ENCODE data around the gene GAREM2.

The GAREM2 gene

GRCh38 chr2:26187537-26188104 lies 14.7 kb downstream of the GAREM2 start:
- Histone ChIP-seq H3K9ac (ENCODE audit: low read length in 2 of 2) (no peak overlapping the region), H3K36me3 (ENCODE audit: control insufficient read depth in 2 of 2, insufficient read depth in 2 of 2, low read length in 2 of 2) (peaks cover 8 to 26% of the 10 kb centered on the region in 2 donors), H3K27me3 (ENCODE audit: control insufficient read depth in 1 of 2, insufficient read depth in 2 of 2, low read length in 2 of 2) (no peaks in the 10 kb centered on the region), H3K27ac (ENCODE audit: low read length) (no peak overlapping the region), H3K9me3 (ENCODE audit: control insufficient read depth in 2 of 2, low read length in 2 of 2) (no peaks in the 10 kb centered on the region), H3K4me3 (ENCODE audit: low read length in 2 of 2) (no peak overlapping the region), H3K4me1 (ENCODE audit: control insufficient read depth, insufficient read depth, low read length) (peaks cover 26% of the 10 kb centered on the region)

- H3K4me3 ChIP-seq (ENCODE audit: low read length in 2 of 2), result no peak overlapping the region
- H3K27me3 ChIP-seq (ENCODE audit: control insufficient read depth in 1 of 2, insufficient read depth in 2 of 2, low read length in 2 of 2), result no peaks in the 10 kb centered on the region
- peak overlapping the region; percentile 18 for H3K27ac ChIP-seq (ENCODE audit: low read length)
- H3K4me1 ChIP-seq (ENCODE audit: control insufficient read depth, insufficient read depth, low read length), result peaks cover 21% of the 10 kb centered on the region
- H3K9me3 ChIP-seq (ENCODE audit: control insufficient read depth in 2 of 2, low read length in 2 of 2), result no peaks in the 10 kb centered on the region
- H3K9ac ChIP-seq (ENCODE audit: low read length in 2 of 2), result no peak overlapping the region
- H3K36me3 ChIP-seq (ENCODE audit: control insufficient read depth in 2 of 2, insufficient read depth in 2 of 2, low read length in 2 of 2), result peaks cover 17 to 40% of the 10 kb centered on the region in 2 donors
These were observed 16.2 kb downstream of the GAREM2 start for GRCh38 chr2:26189123-26189522.

GRCh38 chr2:26189751-26190150 lies 16.9 kb downstream of the GAREM2 start:
- Histone ChIP-seq H3K9me3 (ENCODE audit: control insufficient read depth in 2 of 2, low read length in 2 of 2) (no peaks in the 10 kb centered on the region), H3K9ac (ENCODE audit: low read length in 2 of 2) (no peak overlapping the region), H3K27ac (ENCODE audit: low read length) (peak overlapping the region; percentile 18), H3K27me3 (ENCODE audit: control insufficient read depth in 1 of 2, insufficient read depth in 2 of 2, low read length in 2 of 2) (no peaks in the 10 kb centered on the region), H3K4me1 (ENCODE audit: control insufficient read depth, insufficient read depth, low read length) (peaks cover 16% of the 10 kb centered on the region), H3K36me3 (ENCODE audit: control insufficient read depth in 2 of 2, insufficient read depth in 2 of 2, low read length in 2 of 2) (peaks cover 23 to 46% of the 10 kb centered on the region in 2 donors), H3K4me3 (ENCODE audit: low read length in 2 of 2) (no peak overlapping the region)

GRCh38 chr2:26190369-26190768 lies 17.5 kb downstream of the GAREM2 start:
- Histone ChIP-seq H3K9ac (ENCODE audit: low read length in 2 of 2) (no peak overlapping the region), H3K36me3 (ENCODE audit: control insufficient read depth in 2 of 2, insufficient read depth in 2 of 2, low read length in 2 of 2) (peaks cover 29 to 51% of the 10 kb centered on the region in 2 donors), H3K4me3 (ENCODE audit: low read length in 2 of 2) (no peak overlapping the region), H3K27ac (ENCODE audit: low read length) (no peak overlapping the region), H3K4me1 (ENCODE audit: control insufficient read depth, insufficient read depth, low read length) (peaks cover 12% of the 10 kb centered on the region), H3K27me3 (ENCODE audit: control insufficient read depth in 1 of 2, insufficient read depth in 2 of 2, low read length in 2 of 2) (no peaks in the 10 kb centered on the region), H3K9me3 (ENCODE audit: control insufficient read depth in 2 of 2, low read length in 2 of 2) (no peaks in the 10 kb centered on the region)

GRCh38 chr2:26191316-26192159 lies 18.6 kb downstream of the GAREM2 start:
- Histone ChIP-seq H3K4me3 (ENCODE audit: low read length in 2 of 2) (no peak overlapping the region), H3K9me3 (ENCODE audit: control insufficient read depth in 2 of 2, low read length in 2 of 2) (no peaks in the 10 kb centered on the region), H3K4me1 (ENCODE audit: control insufficient read depth, insufficient read depth, low read length) (peaks cover 5% of the 10 kb centered on the region), H3K27me3 (ENCODE audit: control insufficient read depth in 1 of 2, insufficient read depth in 2 of 2, low read length in 2 of 2) (no peaks in the 10 kb centered on the region), H3K36me3 (ENCODE audit: control insufficient read depth in 2 of 2, insufficient read depth in 2 of 2, low read length in 2 of 2) (peaks cover 40 to 58% of the 10 kb centered on the region in 2 donors), H3K27ac (ENCODE audit: low read length) (no peak overlapping the region), H3K9ac (ENCODE audit: low read length in 2 of 2) (no peak overlapping the region)

- H3K9me3 ChIP-seq (ENCODE audit: control insufficient read depth in 2 of 2, low read length in 2 of 2), result no peaks in the 10 kb centered on the region
- no peak overlapping the region for H3K27ac ChIP-seq (ENCODE audit: low read length)
- peaks cover 55 to 64% of the 10 kb centered on the region in 2 donors for H3K36me3 ChIP-seq (ENCODE audit: control insufficient read depth in 2 of 2, insufficient read depth in 2 of 2, low read length in 2 of 2)
- no peaks in the 10 kb centered on the region for H3K27me3 ChIP-seq (ENCODE audit: control insufficient read depth in 1 of 2, insufficient read depth in 2 of 2, low read length in 2 of 2)
- no peak overlapping the region for H3K4me3 ChIP-seq (ENCODE audit: low read length in 2 of 2)
- no peak overlapping the region for H3K9ac ChIP-seq (ENCODE audit: low read length in 2 of 2)
- H3K4me1 ChIP-seq (ENCODE audit: control insufficient read depth, insufficient read depth, low read length), result peaks cover 5% of the 10 kb centered on the region
These were observed 20.8 kb downstream of the GAREM2 start for GRCh38 chr2:26193578-26194231.

- Histone ChIP-seq H3K9me3 (ENCODE audit: control insufficient read depth in 2 of 2, low read length in 2 of 2) (no peaks in the 10 kb centered on the region), H3K4me1 (ENCODE audit: control insufficient read depth, insufficient read depth, low read length) (no peaks in the 10 kb centered on the region), H3K27me3 (ENCODE audit: control insufficient read depth in 1 of 2, insufficient read depth in 2 of 2, low read length in 2 of 2) (no peaks in the 10 kb centered on the region), H3K27ac (ENCODE audit: low read length) (no peak overlapping the region), H3K36me3 (ENCODE audit: control insufficient read depth in 2 of 2, insufficient read depth in 2 of 2, low read length in 2 of 2) (peaks cover 62 to 74% of the 10 kb centered on the region in 2 donors), H3K4me3 (ENCODE audit: low read length in 2 of 2) (no peak overlapping the region), H3K9ac (ENCODE audit: low read length in 2 of 2) (no peak overlapping the region)
These were observed 22.4 kb downstream of the GAREM2 start for GRCh38 chr2:26195040-26195984.

GRCh38 chr2:26196683-26197418 lies 24.0 kb downstream of the GAREM2 start:
- H3K4me1 ChIP-seq (ENCODE audit: control insufficient read depth, insufficient read depth, low read length), result no peaks in the 10 kb centered on the region
- peaks cover 62 to 64% of the 10 kb centered on the region in 2 donors for H3K36me3 ChIP-seq (ENCODE audit: control insufficient read depth in 2 of 2, insufficient read depth in 2 of 2, low read length in 2 of 2)
- no peaks in the 10 kb centered on the region for H3K9me3 ChIP-seq (ENCODE audit: control insufficient read depth in 2 of 2, low read length in 2 of 2)
- H3K27me3 ChIP-seq (ENCODE audit: control insufficient read depth in 1 of 2, insufficient read depth in 2 of 2, low read length in 2 of 2), result no peaks in the 10 kb centered on the region
- H3K4me3 ChIP-seq (ENCODE audit: low read length in 2 of 2), result no peak overlapping the region
- H3K27ac ChIP-seq (ENCODE audit: low read length), result no peak overlapping the region
- H3K9ac ChIP-seq (ENCODE audit: low read length in 2 of 2), result no peak overlapping the region

GRCh38 chr2:26197516-26197915 lies 24.6 kb downstream of the GAREM2 start:
- Histone ChIP-seq H3K4me3 (ENCODE audit: low read length in 2 of 2) (no peak overlapping the region), H3K27ac (ENCODE audit: low read length) (no peak overlapping the region), H3K9ac (ENCODE audit: low read length in 2 of 2) (no peak overlapping the region), H3K4me1 (ENCODE audit: control insufficient read depth, insufficient read depth, low read length) (no peaks in the 10 kb centered on the region), H3K36me3 (ENCODE audit: control insufficient read depth in 2 of 2, insufficient read depth in 2 of 2, low read length in 2 of 2) (peaks cover 64 to 67% of the 10 kb centered on the region in 2 donors), H3K27me3 (ENCODE audit: control insufficient read depth in 1 of 2, insufficient read depth in 2 of 2, low read length in 2 of 2) (no peaks in the 10 kb centered on the region), H3K9me3 (ENCODE audit: control insufficient read depth in 2 of 2, low read length in 2 of 2) (no peaks in the 10 kb centered on the region)
